HG03060 (cell line): Measurements from ENCODE around the gene SEMA4B.
A peak's percentile ranks its signal among the peaks of the same experiment; 100 is the strongest.
"Not testable (repeated sequence)": the region's sequence is repeated elsewhere in the genome, so short reads cannot be mapped to it uniquely, and the experiment has no call there.

Experiments
- ATAC-seq: cut with Tn5 transposase; IDR thresholded peaks from one replicate; pipeline ENCODE4 v1.9.1; 2021; ENCODE audit warnings: low read depth, moderate number of reproducible peaks; ENCODE audit not compliant: unreplicated experiment

SEMA4B gene

DNA sequence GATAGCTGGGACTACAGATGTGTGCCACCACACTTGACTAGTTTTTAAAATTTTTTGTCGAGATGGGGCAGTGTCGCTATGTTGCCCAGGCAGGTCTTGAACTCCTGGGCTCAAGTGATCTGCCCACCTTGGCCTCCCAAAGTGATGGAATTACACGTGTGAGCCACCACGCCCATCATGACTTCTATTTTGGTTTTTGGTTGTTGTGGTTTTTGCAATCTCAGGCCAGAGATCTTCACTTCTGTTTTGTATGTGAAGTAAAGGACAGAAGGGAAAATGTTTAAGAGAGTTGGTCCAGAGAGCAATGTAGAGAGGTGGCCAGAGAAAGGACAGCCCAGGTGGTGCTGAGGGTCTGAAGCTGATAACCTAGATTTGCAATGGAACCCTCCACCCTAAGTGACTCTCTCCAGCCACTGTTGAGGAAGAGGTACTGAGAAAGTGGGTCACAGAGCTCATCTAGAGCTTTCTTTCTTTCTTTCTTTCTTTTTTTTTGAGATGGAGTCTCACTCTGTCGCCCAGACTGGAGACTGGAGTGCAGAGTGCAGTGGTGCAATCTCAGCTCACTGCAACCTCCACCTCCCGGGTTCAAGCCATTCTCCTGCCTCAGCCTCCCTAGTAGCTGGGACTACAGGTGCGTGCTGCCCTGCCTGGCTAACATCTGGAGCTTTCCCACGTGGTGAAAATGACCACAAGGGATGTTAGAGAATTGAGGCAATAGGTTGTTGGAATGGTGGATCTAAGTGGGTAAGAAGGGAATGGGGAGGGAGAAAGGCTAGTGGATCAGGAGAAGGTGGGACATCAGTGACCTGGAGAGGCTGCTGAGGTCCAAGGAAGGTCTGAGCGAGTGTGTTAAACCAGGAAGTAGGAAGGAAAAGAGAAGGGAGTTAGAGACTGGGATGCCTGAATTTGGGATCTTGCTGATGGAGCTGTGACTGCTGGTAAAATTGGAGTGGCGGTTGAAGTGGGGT, 22.4 kb upstream of the SEMA4B start:
- no peak for ATAC-seq

DNA sequence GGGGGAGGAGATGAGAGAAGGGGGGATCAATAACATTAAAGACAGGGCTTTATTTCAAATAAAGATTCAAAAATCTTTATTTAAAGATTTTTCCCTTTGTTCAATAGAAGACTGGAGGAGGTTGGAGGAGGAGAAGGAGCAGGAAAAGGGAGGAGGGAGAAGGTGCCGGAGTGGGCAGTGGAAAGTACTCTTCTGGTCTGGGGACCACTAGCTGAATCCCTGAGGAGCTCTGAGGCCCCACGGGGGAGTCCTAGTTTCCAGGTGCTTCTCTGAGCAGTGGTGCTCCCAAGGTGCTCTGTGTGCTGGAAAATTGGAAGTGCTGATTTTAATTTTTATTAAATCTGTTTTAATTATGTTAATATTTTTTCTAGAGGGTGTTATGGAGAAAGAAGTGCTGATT, 19.4 kb upstream of the SEMA4B start:
- no peak for ATAC-seq

DNA sequence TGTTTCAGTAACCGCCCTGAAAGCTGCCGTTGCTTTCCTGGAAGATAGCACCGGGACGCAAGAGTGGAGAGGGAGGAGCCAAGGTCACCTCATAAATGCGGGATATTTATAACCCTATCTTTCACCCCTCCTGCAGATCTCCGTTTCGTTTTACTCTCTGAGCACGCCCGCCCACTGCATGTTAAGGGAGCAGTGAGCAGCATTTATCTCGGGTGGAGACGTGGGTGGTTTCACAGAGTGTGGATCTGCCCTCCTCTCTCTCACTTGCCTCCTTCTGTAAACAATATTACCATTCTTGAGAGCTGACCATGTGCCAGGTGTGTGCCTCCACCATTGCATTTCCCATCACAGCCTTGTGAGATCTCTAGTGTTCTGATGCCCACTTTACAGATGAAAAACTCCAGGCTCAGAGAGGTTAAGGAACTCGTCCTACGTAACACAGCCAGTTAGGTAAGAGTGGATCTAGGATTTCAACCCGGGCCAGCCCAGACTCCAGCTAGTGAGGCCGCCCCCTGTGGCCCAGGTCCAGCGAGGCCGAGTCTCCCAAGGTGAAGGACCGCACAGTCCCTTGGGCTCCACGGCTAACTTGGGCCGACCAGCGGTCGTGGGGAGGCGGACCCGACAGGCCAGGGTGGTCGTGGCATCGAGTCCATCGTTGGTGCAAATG, 16.9 kb upstream of the SEMA4B start:
- ATAC-seq: no peak

DNA sequence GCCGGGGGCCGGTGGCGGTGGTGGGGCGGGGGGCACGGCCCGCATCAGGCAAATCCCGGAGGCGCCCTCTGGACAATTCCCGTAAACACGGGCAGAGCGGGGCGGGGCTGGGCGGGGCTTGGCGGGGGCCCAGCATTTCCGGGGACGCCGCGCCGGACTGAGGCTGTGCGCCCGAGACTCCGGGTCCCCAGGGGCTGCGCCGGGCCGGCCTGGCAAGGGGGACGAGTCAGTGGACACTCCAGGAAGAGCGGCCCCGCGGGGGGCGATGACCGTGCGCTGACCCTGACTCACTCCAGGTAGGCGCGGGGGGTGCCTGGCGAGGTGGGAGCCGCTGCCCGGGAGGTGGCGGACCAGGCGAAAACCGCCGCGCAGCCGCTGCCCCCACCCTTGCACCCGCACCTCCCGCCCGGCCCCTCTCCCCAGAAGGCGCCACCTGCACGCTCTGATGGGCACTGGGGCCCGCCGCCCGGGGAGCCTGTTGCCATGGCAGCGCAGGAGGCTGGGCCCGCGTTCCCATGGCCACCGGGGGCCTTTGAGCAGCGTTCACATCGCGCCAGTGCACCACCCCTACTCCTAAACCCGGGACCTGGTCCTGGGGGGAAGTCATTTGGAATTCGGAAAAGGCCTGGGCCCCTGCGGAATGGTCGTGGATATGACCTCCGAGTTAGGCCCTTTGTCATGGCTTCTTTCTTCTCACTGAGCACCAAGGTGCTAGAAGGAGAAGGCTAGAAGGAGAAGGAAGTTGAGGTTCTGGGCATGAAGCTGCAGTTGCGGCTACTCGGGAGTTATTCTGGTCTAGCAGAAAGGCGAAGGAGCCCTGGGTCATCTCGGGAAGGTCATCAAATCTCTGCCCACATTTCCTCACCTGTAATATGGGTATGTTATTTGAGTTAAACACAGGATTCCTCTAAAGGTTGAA, 16.1 kb upstream of the SEMA4B start:
- no peak for ATAC-seq

DNA sequence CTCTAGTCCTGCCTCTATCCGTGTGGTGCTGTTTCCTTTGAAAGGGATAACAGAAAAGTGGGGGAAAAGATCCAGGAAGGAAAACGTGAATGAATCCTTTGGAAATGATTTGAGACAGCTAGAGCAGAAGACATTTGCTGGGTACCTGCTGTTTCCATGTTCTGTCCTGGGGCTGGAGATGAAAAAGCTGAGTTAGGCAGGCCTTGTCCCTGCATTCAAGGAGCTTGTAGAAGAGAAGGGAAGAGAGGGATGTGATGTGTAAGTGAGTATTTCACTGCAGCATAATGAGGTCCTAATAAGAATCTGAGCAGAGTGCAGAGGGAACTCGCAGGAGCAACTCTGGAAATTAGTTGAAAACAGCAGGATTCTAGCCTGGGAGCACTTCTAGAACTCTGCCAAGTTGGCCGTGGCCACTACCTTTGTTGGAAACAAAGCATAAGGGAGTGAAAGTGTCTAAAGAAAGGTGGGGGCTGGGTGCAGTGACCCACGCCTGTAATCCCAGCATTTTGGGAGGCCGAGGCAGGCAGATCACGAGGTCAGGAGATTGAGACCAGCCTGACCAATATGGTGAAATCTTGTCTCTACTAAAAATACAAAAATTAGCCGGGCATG, 13.8 kb upstream of the SEMA4B start:
- no peak for ATAC-seq

DNA sequence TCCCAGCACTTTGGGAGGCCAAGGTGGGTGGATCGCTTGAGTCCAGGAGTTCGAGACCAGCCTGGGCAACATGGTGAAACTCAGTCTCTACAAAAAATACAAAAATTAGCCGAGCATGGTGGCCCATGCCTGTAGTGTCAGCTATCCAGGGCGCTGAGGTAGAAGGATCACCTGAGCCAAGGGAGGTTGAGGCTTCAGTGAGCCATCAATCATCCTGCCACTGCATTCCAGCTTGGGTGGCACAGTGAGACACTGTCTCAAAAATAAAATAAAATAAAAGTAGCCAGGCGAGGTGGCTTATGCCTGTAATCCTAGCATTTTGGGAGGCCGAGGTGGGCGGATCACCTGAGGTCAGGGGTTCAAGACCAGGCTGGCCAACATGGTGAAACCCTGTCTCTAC, 13.1 kb upstream of the SEMA4B start:
- ATAC-seq: not testable (repeated sequence)

DNA sequence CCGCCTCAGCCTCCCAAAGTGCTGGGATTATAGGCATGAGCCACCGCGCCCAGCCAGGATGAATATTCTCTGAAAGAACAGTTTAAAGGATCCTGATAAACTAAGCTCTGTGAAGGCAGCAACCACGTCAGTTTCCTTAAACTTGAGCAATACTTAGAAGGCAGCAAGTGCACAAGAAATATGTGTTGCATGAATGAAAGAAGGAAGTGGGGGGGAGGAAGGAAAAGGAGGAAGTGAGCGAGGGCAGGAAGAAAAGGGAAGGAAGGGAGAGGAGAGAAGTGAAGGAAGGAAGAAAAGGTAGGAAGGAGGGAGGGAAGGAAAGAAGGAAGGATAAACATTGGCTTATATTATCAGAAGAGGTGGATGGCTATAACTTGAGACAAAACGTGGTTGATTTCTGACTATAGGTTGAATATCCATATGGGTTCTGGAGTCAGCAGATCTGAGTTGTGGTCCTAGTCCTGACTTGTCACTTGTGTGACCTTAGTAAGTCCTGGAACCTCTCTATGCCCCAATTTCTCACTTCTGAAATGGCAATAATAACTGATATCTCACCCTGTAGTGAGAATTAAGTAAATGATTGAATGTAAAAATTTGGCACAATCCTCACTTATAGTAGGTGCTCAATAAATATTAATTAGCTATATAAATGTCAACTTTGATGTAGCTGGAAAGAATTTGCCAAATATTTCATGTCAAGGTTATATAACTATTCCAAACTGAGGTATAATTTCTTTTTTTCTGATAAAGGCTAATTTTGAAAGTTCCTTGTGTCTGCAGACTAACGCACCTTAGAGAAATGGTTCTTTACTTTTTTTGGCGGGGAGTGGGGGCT, 12.0 kb upstream of the SEMA4B start:
- ATAC-seq: no peak

DNA sequence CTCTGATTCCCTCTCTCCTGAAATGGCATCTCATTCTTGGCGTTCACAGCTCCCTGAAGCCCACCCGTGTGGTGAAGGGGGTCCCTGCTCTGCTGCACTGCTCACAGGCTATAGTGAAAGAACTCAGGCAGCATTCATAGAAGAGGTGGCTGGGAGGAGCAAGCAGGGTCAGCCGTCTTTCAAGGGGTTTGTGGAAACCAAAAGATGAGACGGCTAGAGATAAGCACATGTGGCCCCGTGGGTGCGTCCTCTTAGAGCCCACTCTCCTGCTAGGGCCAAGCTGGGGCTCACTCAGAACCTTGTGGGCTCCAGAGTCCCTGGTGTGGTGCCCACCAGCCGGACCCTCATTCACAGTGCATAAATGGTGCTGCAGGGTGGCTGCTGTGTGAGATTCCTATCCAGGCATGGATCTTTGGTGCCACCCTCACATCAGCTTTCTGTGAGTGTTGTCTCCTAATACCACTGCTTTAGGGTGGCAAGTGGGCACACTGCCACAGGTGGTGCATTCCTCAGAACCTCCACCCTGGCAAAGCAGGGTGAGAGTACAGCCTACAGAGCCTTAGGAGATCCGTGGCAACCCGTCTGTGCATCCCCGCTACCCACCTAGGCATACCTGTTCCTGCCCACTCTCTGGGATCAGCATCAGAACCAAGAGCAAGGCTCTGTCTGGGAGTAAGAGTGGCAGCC, 11.2 kb upstream of the SEMA4B start:
- ATAC-seq: no peak

DNA sequence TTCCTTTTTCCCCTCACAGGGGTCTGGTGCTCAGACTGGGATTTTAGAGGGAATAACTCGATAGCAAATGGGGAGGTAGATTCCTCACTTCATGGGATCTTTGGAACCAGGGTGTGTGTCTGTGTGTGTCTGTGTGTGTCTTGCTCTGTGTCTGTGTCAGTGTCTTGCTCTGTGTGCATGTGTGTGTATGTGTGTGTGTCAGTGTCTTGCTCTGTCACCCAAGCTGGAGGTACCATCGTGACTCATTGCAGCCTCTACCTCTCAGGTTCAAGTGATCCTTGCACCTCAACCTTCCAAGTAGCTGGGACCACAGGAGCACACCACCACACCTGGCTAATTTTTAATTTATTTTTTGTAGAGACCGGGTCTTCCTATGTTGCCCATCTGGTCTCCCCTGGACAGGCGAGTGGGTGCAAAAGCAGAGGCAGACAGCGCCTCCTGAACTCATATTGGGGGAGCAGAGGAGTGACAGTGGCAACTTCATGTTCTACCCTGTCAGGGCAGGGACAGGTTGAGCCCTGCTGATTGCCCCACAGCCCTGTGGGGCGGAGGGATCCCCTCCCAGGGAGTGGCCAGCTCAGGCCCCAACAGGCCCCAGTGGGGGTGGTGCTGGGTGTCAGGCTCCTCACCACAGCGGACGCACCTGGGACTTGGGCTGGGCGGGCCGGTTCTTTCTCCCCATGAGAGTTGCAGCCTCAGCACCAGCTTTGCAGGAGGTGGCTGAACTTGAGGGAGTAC, 10.4 kb upstream of the SEMA4B start:
- no peak for ATAC-seq

DNA sequence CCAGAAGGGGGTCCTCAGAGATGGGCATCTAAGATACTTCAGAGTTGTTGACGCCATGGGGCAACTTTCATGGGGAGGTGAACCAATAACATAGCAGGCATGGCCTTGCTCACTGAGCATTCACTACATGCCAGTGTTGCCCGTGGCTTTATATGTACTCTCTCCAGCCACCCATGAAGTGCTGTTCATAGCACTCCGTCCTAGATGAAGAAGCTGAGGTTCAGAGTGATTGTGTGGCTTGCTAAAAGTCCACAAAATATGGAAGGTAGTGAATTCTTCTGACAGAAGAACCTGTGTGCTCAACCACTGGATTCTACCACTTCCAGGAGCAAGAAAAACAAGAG, 9.8 kb upstream of the SEMA4B start:
- no peak for ATAC-seq

DNA sequence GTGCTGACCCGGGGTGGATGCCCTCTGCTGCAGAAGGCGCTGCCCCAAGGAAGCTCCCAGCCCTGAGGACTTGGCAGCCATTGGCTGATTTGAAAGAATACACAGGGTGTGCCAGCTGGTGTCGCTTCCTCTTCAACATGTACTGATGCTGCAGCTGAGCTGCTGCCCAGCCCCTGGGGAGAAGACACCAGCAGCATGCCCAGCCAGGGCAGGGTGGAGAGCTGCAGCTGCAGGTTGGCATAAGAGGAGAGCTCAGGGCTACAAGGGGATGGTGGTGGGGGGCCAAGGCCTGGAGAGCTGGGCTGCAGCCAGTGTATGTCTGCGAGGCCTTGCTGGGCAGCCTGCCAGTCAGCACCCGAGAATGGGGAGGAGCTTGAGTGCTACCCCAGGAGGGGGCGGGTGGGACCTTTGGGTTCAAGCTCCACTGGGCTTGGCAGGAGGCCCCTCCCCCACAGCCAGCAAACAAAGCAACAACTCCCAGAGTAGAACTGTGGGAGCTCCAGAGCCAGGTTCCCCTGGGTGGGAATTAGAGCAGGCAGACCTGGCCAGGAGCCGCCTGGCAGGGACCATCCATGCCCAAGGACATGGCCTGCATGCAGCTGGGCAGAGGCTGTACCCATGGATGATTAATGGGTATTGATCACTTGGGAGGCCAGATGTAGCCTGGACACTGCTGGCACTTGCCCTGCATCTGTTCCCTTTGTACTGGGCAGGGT, 9.2 kb upstream of the SEMA4B start:
- peak; percentile 58 for ATAC-seq

DNA sequence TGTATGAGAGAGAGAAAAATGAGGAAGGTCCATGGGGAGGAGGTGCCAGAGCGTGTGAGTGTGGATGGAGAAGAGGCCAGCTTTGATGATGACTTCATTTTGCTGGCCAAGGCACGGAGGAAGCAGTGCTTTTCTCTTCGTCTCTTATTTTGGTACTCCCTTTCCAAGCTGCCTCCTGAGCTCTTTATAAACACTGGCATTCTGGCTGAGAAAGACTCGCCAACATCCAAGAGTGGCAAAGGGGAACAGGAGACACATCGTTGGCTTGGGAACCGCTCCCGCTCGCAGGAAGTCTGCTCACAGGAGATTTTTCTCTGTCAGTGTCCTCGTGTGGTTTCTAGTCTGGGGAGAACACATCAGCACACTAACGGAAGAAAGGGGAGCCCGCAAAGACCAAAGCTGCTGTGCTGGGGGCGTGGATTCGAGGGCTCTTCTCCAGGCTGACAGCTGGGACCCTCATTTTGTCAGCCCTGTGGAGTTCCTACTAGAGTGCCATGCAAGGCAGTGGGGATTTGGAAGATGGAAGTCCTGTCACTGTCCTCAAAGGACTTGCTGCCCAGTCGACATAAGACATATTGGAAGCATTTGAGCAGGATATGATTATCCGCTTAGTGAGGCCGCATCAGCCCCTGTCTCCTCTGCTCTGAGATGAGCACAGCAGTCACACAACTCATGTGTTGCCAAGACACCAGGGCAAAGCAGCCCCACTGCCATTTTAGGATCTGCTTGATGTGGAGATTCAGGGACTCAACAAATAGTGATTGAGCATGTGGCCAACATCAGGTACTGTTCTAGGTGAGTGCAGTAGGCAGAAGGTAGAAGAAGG, 8.0 kb upstream of the SEMA4B start:
- ATAC-seq: no peak

DNA sequence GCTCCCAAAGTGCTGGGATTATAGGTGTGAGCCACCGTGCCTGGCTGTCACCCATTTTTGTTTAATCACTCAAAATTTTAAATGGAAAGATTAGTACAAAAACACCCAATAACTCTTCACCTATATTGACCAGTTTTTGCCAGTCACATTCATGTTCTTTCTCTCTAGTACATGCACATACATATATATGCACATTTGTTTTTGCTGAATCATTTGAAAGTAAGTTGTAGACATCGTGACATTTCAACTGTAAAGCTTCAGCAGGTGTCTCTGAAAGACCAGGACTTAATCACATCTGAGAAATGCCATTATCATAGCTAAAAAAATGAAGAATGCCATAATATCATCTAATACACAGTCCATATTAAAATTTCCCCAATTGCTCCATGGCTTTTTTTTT, 6.5 kb upstream of the SEMA4B start:
- no peak for ATAC-seq

DNA sequence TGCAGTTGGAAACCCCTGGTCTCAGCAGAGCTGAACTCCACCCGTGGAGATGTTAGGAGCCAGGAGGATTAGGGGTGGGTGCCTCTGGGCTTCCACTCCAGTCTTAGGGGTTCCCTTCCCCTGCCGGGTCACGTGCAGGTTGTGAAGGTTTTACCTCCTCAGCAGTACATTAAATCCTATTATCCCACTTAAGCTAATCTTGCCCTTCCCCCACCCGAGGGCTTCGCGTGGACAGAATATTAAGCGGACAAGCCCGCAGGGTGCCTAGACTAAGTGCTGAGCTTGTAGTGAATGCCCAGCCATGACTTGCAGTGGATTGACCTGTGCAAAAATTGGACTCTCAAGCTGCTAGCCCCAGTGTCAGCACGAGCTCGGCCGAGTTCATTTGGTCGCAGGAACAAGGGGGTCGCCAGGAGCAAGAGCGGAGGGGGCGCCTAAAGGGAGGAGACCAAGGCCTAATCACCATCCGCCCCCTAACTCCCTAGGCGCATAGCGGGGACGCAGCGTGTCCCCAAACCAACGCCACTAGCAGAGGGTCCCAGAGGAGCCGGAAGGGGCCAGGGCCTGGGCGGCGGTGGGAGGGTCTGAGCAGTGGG, 498 bp upstream of the SEMA4B start:
- no peak for ATAC-seq

DNA sequence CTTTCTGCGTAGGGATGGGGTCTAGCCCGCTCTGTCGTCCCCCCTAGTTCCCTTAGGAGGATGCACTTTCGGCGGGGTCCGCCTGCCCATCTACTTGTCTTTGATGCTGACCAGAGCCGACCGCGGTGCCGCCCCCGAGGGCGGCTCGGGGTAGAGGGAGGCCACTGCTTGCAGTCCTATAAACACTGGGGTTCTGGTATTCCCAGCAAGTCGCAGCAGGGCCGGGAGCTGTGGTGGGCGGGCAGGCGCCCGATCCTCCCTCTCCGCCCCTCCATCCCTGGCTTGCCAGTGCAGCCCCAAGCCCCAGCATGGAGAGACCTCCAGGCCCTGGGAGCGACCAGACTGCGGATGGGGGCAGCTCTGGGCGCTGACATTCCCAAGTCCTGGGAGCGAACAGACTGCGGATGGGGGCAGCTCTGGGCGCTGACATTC, 830 bp downstream of the SEMA4B start:
- ATAC-seq: no peak

DNA sequence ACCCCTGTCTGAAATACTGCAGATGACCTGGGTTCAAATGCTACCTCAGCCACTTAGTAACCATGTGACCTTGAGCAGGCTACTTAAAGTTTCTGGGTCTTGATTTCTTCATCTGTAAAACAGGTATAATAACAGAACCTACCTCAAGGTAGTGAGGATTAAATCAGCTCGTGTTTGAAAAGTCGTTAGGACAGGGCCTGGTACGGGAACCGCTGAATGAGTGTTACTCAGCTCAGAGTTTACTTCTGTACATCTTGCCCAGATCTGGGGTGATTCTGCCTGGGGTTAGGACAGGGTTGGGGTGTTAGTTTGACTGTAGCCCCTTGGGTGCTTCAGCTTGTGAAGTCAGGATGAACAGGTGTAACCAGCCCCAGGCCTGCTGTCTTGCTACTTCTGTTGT, 1.8 kb downstream of the SEMA4B start:
- no peak for ATAC-seq

DNA sequence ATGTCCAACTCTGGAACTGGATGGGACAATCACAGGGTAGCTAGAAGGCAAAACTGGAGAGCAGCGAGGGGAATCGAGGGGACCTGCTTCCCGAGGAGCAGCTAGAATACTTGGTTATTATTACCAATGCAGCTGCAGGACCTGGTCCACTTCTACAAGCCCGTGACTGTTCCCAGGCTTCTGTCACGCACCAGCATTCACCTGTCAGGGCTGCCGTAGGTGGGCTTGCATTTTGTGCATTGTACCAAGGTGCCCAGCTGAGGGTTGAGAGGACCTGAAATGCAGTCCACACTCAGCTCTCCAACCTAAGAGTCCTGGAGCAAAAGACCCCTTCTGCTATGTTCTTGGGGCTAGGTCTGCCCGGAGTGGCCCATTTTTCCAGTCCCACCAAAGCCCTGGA, 2.3 kb downstream of the SEMA4B start:
- no peak for ATAC-seq
